BE2C (cell line): ENCODE results near the gene NLRP12.

Experiments used
- DNase-seq: peaks from one replicate; pipeline ENCODE4 v3.0.0-alpha.2; 2020
- H3K27me3 ChIP-seq: fragments of 250-450 bp; sonication (Bioruptor Pico); 2 replicates; pipeline ENCODE4 v1.5.1; 2020; ENCODE audit warnings: mild to moderate bottlenecking
- H3K36me3 ChIP-seq: fragments of 250-450 bp; sonication (Bioruptor Pico); 2 replicates; pipeline ENCODE4 v1.5.1; 2020; ENCODE audit warnings: mild to moderate bottlenecking
- H3K4me1 ChIP-seq: fragments of 250-450 bp; sonication (Bioruptor Pico); 2 replicates; pipeline ENCODE4 v1.5.1; 2020
- H3K4me3 ChIP-seq: 2 replicates; pipeline ENCODE4 v1.5.1; 2011; ENCODE audit warnings: low read depth, low read length
- H3K9me3 ChIP-seq: fragments of 250-450 bp; sonication (Bioruptor Pico); 2 replicates; pipeline ENCODE4 v1.5.1; 2020
- TF ChIP-seq, protein P1 (sequence below): IDR thresholded peaks from 2 replicates; pipeline ENCODE4 v1.5.1; 2012; ENCODE audit warnings: mild to moderate bottlenecking, low read depth, low read length

The NLRP12 gene

DNA sequence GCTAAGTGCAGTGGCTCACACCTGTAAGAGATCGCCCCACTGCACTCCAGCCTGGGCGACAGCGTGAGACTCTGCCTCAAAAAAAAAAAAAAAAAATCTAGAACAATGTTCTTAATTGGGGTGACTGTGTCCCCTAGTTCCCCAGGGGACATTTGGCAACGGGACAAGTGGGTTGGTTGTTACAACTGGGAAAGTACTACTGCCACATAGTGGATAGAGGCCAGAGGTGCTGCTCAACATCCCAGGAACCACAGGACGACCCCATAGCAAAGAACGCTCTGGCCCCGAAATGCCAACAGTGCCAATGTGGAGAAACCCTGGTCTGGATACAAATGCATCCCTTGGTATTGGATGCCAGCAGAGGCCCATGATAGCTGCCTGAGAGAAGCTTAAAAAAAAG, 11.8 kb downstream of the NLRP12 start:
- no peaks in the 10 kb centered on the region; the same call in 1 of the 2 replicates for H3K27me3 ChIP-seq

DNA sequence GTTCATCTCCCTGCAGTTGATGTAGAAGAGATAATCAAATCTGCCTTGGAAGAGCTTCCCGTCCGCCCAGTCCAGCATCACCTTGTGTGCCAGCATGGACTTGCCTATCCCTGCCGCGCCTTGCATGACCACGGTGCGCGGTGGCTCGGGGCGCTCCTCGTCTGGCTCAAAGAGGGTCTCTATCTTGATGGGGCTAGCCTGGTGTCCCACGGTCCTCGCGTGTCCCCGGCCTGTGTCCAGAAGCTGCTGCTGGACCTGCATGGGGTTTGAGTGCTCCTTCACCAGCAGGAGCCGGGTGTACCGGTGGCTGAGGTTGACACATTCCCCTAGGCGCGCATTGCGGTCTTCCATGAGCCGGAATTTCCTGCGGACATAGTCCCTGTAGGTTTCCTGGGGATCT, 13.2 kb downstream of the NLRP12 start:
- Histone ChIP-seq H3K36me3 (no peaks in the 10 kb centered on the region), H3K4me3 (no peak overlapping the region), H3K27me3 (no peaks in the 10 kb centered on the region; the same call in 1 of the 2 replicates), H3K9me3 (no peaks in the 10 kb centered on the region), H3K4me1 (no peaks in the 10 kb centered on the region)
- TF ChIP-seq, protein P1, sequence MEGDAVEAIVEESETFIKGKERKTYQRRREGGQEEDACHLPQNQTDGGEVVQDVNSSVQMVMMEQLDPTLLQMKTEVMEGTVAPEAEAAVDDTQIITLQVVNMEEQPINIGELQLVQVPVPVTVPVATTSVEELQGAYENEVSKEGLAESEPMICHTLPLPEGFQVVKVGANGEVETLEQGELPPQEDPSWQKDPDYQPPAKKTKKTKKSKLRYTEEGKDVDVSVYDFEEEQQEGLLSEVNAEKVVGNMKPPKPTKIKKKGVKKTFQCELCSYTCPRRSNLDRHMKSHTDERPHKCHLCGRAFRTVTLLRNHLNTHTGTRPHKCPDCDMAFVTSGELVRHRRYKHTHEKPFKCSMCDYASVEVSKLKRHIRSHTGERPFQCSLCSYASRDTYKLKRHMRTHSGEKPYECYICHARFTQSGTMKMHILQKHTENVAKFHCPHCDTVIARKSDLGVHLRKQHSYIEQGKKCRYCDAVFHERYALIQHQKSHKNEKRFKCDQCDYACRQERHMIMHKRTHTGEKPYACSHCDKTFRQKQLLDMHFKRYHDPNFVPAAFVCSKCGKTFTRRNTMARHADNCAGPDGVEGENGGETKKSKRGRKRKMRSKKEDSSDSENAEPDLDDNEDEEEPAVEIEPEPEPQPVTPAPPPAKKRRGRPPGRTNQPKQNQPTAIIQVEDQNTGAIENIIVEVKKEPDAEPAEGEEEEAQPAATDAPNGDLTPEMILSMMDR = no peak
- DNase-seq = no peak

More for the DNA sequence above, 11.8 kb downstream of the NLRP12 start:
- H3K36me3 ChIP-seq = no peaks in the 10 kb centered on the region
- H3K4me3 ChIP-seq = no peak overlapping the region
- TF ChIP-seq, protein P1 = peak; percentile 24; the same call in 1 of the 2 replicates
- no peak for DNase-seq
- no peaks in the 10 kb centered on the region for H3K9me3 ChIP-seq
- no peaks in the 10 kb centered on the region for H3K4me1 ChIP-seq

DNA sequence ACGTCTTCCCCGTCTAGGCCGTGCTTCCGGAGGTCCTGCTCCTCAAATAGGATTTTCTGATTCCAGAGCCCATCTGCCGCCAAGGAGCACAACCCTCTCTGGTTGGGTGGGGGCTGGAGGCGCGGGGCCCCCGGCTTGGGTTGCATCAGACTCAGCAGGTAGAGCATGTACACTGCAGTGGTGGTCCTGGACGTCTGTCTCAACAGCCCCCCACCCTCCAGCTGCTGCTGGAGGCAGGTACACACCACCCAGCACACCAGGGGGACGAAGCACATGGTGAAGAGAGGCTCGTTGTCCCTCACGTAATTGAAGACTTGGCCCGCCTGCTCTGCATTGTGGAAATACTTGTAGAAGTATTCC, 13.9 kb downstream of the NLRP12 start:
- H3K9me3 ChIP-seq = no peaks in the 10 kb centered on the region
- H3K4me1 ChIP-seq = no peaks in the 10 kb centered on the region
- DNase-seq = no peak
- TF ChIP-seq, protein P1 = no peak
- H3K36me3 ChIP-seq = no peaks in the 10 kb centered on the region
- no peak overlapping the region for H3K4me3 ChIP-seq
- no peaks in the 10 kb centered on the region; the same call in 1 of the 2 replicates for H3K27me3 ChIP-seq

DNA sequence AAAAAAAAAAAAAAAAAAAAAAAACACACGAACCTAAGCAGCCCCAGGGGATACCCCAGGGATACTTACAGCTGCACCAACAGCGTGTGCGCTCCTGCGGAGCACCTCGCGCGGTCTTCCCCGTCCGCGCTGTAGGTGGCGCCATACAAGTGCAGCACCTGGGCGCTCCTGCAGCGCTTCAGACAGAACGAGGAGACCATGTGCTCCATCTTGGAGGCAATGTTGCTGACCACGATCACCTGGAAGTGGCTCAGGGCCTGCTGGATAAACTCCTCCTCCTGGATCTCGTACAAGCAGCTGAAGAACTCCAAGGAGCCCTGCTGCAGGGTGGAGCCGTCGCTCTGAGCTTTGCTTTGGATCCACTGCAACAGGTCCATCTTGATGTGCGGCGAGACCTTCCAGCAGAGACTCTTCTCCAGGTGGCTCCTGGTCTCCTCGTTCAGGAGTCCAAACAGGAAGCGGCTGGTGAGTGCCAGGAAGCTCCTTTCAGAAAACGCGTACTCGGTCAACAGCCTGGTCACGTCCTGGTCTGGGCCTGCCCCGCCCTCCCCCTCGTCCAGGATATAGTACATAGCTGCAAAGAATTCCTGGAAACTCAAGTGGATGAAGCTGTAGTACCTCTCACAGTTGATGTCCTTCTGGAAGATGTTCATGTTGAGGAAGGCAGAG, 14.5 kb downstream of the NLRP12 start:
- H3K4me1 ChIP-seq = no peaks in the 10 kb centered on the region
- H3K9me3 ChIP-seq = no peaks in the 10 kb centered on the region
- TF ChIP-seq, protein P1 = peak; percentile 38
- DNase-seq = peak; percentile 32
- no peaks in the 10 kb centered on the region for H3K36me3 ChIP-seq
- no peak overlapping the region for H3K4me3 ChIP-seq
- H3K27me3 ChIP-seq = no peaks in the 10 kb centered on the region; the same call in 1 of the 2 replicates

DNA sequence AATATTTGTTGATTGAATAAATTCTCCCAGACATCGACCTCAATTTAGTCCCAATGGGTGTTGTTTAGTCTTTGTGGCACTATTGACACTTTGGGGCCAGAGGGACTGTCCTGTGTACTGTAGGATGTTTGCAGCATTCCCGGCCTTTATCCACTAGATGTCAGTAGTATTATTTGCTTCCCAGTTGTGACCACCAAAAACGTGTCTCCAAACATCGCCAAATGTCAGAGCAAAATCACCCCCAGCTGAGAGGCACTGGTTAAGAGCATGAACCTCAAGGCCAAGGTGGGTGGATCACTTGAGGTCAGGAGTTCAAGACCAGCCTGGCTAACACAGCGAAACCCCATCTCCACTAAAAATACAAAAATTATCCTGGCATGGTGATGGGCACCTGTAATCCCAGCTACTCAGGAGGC, 15.4 kb downstream of the NLRP12 start:
- H3K36me3 ChIP-seq = no peaks in the 10 kb centered on the region
- H3K4me1 ChIP-seq = no peaks in the 10 kb centered on the region
- TF ChIP-seq, protein P1 = peak; percentile 57
- no peak overlapping the region for H3K4me3 ChIP-seq
- DNase-seq = no peak
- no peaks in the 10 kb centered on the region for H3K9me3 ChIP-seq
- H3K27me3 ChIP-seq = no peaks in the 10 kb centered on the region; the same call in 1 of the 2 replicates

DNA sequence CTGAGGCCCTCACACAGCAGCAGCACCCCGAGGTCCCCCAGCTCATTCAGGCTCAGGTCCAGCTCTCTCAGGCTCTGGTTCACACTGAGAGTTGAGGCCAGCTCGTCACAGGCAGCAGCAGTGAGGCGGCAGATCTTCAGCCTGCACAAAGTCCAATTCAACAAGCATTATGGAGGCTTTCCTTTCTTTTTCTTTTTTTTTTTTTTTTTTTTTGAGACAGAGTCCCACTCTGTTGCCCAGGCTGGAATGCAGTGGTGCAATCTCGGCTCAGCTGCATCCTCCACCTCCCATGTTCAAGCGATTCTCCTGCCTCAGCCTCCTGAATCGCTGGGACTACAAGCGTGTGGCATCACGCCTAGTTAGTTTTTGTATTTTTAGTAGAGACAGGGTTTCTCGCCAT, 22.9 kb downstream of the NLRP12 start:
- Histone ChIP-seq H3K27me3 (no peaks in the 10 kb centered on the region), H3K4me1 (no peaks in the 10 kb centered on the region), H3K4me3 (no peak overlapping the region), H3K9me3 (no peaks in the 10 kb centered on the region), H3K36me3 (no peaks in the 10 kb centered on the region)
- TF ChIP-seq, protein P1 = no peak
- no peak for DNase-seq
